ENCODE results near the gene SPC24.

- TF ChIP-seq CTCF (conservative IDR thresholded peaks at IDR 0.05; ENCODE audit: low read depth, low read length) (no peak), RFX5 (IDR thresholded peaks at IDR 0.05; ENCODE audit: low read depth, low read length) (no peak), RCOR1 (IDR thresholded peaks at IDR 0.05; ENCODE audit: insufficient replicate concordance, low read length) (no peak), POLR2A (IDR thresholded peaks at IDR 0.05; ENCODE audit: low read depth, low read length) (no peak), MAZ (IDR thresholded peaks at IDR 0.05; ENCODE audit: borderline replicate concordance, low read depth, low read length) (no peak), SMC3 (IDR thresholded peaks at IDR 0.05; ENCODE audit: low read depth, low read length) (no peak), BHLHE40 (IDR thresholded peaks at IDR 0.05; ENCODE audit: low read depth, low read length) (no peak), CEBPB (IDR thresholded peaks at IDR 0.05; ENCODE audit: low read depth, low read length) (no peak), RAD21 (IDR thresholded peaks at IDR 0.05; ENCODE audit: low read length) (no peak)
These were observed 21.0 kb upstream of the SPC24 start for GRCh38 chr19:11176466-11177193.
